ENCODE measurements around the gene FCAR.
"Not testable (repeated sequence)": the region's sequence is repeated elsewhere in the genome, so short reads cannot be mapped to it uniquely, and the experiment has no call there.

FCAR gene

DNA sequence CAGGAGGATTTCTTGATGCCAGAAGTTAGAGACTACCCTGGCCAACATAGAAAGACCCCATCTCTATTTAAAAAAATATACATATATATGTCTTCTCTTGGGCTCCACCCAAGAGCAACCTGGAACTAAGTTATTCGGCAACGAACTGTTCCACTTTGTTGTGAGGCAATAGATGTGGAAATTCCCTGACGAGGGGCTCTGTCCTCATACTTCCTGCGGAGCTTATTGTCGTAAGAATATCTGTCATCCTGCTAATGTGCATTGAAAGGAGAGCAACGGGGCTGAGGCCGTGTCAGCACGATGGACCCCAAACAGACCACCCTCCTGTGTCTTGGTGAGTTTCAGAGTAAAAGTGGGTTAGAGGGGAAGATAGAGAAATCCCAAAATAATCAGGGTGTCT lies at the start of gene FCAR:
Gene FCAR, plus strand, starts transcription at position 246 of the 400 bp plus-strand sequence. Its CDS starts 55 bp downstream, at position 301.
- DNase-seq (ENCODE audit: low read depth in 2 of 2) = no peak

DNA sequence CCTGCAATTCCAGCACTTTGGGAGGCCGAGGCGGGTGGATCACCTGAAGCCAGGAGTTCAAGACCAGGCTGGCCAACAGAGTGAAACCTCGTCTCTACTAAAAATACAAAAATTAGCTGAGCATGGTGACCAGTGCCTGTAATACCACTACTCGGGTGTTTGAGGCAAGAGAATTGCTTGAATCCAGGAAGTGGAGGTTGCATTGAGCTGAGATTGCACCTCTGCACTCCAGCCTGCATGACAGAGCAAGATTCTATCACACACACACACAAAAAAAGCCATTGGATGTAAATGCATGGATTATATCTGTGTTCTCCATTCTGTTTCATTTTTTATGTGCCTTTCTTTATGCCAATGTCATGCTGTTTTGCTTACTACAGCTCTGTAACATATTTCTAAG lies 49.6 kb upstream of the FCAR start:
- not testable (repeated sequence) for DNase-seq (ENCODE audit: low read depth in 2 of 2)

DNA sequence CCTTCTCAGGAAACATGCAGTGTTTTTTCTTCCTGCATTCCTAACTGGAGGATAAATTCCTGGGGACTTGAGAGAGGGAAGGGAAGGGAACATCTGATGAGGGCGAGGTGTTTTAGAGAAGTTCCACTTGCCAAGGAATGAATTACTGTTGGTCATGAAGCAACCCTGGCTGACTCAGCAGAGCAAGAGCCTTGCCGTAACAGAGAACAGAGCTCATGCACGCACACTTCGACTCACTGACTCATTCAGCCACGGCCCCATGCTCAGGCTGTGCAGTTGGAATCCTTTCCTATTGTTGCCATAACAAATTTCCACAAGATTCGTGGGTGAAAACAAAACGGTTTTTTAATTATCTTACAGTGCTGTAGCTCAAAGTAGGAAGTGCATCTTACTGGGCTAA lies 48.7 kb upstream of the FCAR start:
- not testable (repeated sequence) for DNase-seq (ENCODE audit: low read depth in 2 of 2)

DNA sequence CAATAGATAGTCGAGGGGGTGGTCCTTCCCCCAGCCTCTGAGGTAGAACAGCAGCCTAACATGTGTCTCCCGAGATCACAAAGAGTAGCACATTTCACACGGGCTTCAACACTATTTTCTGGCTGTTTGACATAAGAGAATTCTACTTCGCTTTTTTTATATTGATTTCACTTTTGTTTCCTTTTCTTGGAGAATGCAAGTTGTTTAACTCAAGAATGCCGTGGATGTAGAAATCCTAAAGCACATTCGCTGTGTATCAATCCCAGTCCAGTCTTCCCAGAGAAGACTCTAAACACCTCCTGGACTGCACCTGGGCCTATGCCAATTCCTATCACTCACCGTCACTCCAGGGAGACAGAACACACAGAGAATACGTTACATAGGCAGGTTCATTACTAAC lies 46.0 kb upstream of the FCAR start:
- DNase-seq (ENCODE audit: low read depth in 2 of 2) = not testable (repeated sequence)

DNA sequence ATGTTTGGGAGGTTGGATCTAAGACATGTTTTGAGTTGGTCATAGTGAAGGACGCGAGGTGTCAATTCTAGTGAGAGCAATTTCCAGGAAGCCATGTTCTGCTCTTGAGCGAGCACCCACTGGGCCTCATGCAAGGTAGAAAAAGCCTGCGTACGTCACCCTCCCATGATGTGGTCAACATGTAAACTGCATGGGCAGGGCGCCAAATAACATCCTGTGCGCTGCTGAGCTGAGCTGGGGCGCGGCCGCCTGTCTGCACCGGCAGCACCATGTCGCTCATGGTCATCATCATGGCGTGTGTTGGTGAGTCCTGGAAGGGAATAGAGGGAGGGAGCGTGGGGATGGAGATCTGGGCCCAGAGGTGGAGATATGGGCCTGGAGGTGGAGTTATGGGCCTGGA lies 41.5 kb upstream of the FCAR start, which contains the start of gene KIR2DS4:
Gene KIR2DS4, plus strand, starts transcription at position 181 of the 400 bp plus-strand sequence.
- not testable (repeated sequence) for DNase-seq (ENCODE audit: low read depth in 2 of 2)

DNA sequence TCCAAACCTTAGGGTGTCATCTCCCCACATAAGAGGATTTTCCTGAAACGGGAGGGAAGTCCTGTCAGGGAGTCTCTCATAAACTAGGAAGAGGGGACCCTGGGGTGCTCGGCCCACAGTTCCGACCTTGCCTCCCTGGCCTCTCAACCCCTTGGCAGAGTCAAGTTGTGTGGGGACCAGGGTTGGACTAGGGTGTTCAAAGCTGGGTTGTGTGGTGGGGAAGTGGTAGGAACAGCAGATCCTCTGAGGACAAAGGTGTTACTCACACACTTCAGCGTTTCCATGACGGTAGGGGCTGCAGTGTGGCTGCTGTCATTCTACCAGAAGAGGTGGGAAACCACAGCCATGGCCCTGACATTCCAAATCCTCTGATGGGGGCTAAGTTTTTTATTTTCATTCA lies 38.9 kb upstream of the FCAR start:
- peak in 1 of 2 donors; percentile 6 for DNase-seq (ENCODE audit: low read depth in 2 of 2)

GRCh38 chr19:54837522-54837921 lies 36.5 kb upstream of the FCAR start:
- DNase-seq (ENCODE audit: low read depth in 2 of 2) = not testable (repeated sequence)

DNA sequence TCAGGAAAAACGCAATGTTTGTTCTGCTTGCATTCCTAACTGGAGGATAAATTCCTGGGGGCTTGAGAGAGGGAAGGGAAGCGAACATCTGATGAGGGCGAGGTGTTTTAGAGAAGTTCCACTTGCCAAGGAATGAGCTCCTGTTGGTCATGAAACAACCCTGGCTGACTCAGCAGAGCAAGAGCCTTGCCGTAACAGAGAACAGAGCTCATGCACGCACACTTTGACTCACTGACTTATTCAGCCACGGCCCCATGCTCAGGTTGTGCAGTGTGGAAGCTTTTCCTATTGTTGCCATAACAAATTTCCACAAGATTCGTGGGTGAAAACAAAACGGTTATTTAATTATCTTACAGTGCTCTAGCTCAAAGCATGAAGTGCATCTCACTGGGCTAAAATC lies 30.9 kb upstream of the FCAR start:
- not testable (repeated sequence) for DNase-seq (ENCODE audit: low read depth in 2 of 2)

GRCh38 chr19:54850061-54850640 lies 23.9 kb upstream of the FCAR start, which contains the start of gene KIR3DL2:
TSS of gene KIR3DL2 (plus strand) at chr19:54850443. CDS start at chr19:54850476, 33 bp downstream.
- not testable (repeated sequence) for DNase-seq (ENCODE audit: low read depth in 2 of 2)

- no peak for DNase-seq (ENCODE audit: low read depth in 2 of 2)
These were observed 23.1 kb upstream of the FCAR start for GRCh38 chr19:54850930-54851329.

GRCh38 chr19:54851353-54851752 lies 22.7 kb upstream of the FCAR start:
- DNase-seq (ENCODE audit: low read depth in 2 of 2) = no peak

DNA sequence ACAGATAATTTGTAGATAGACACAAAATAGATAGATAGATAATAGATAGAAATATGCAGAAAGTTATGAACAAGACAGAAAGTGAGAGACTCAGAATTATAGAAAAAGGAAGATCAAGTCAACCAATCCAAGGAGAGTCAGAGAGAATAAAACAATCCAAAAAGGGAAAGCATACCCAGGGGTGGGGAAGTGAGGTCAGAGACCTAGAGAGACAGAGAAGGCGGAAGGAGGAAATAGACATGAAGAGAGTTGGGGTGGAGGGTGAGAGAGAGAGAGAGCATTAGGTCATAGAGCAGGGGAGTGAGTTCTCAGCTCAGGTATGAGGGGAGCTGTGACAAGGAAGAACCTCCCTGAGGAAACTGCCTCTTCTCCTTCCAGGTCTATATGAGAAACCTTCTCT lies 18.8 kb upstream of the FCAR start:
- DNase-seq (ENCODE audit: low read depth in 2 of 2) = not testable (repeated sequence)

DNA sequence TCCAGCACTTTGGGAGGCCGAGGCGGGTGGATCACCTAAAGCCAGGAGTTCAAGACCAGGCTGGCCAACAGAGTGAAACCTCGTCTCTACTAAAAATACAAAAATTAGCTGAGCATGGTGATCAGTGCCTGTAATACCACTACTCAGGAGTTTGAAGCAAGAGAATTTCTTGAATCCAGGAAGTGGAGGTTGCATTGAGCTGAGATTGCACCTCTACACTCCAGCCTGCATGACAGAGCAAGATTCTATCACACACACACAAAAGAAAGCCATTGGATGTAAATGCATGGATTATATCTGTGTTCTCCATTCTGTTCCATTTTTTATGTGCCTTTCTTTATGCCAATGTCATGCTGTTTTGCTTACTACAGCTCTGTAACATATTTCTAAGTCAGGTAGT lies 15.6 kb upstream of the FCAR start:
- not testable (repeated sequence) for DNase-seq (ENCODE audit: low read depth in 2 of 2)

DNA sequence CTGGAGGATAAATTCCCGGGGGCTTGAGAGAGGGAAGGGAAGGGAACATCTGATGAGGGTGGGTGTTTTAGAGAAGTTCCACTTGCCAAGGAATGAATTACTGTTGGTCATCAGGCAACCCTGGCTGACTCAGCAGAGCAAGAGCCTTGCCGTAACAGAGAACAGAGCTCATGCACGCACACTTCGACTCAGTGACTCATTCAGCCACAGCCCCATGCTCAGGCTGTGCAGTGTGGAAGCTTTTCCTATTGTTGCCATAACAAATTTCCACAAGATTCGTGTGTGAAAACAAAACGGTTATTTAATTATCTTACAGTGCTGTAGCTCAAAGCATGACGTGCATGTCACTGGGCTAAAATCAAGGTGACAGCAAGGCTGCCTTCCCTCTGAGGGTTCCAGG lies 14.6 kb upstream of the FCAR start:
- DNase-seq (ENCODE audit: low read depth in 2 of 2) = not testable (repeated sequence)

DNA sequence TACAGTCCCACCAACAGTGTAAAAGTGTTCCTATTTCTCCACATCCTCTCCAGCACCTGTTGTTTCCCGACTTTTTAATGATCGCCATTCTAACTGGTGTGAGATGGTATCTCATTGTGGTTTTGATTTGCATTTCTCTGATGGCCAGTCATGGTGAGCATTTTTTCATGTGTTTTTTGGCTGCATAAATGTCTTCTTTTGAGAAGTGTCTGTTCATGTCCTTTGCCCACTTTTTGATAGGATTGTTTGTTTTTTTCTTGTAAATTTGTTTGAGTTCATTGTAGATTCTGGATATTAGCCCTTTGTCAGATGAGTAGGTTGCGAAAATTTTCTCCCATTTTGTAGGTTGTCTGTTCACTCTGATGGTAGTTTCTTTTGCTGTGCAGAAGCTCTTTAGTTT lies 10.6 kb upstream of the FCAR start:
- DNase-seq (ENCODE audit: low read depth in 2 of 2) = not testable (repeated sequence)

DNA sequence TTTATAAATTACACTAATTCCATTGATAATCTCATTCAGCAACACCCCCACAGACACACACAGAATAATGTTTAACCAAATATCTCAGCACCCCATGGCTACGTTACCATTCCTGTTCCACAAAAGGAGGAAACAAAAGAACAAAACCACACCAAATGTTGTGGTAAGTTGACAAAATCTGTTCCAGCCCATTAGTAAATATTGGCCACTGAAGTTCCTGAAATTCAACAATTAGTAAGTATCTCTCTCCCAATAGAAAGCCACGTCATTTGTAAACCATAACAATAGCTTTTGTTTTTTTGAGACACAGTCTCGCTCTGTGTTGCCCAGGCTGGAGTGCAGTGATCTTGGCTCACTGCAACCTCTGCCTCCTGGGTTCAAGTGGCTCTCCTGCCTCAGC lies 2.3 kb upstream of the FCAR start:
- DNase-seq (ENCODE audit: low read depth in 2 of 2) = no peak

DNA sequence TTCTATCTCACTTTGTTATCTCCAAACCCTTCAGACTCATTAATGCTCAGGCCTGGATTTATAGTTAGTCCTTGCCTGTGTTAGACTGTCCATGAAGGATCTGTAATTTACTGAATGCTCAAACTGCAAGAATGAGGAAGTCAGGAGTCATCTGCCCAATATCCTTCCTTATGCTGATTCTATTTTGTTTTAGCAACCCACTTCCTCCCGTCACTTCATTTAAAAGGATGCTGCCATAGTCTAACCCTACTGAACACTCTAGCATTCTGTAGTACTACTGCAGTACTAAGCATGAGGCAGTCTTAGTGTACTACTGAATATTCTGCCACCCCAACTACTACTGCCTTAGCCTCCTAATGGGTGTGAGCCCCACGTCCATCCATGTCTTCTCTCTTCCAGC lies 1.5 kb downstream of the FCAR start:
- DNase-seq (ENCODE audit: low read depth in 2 of 2) = no peak

DNA sequence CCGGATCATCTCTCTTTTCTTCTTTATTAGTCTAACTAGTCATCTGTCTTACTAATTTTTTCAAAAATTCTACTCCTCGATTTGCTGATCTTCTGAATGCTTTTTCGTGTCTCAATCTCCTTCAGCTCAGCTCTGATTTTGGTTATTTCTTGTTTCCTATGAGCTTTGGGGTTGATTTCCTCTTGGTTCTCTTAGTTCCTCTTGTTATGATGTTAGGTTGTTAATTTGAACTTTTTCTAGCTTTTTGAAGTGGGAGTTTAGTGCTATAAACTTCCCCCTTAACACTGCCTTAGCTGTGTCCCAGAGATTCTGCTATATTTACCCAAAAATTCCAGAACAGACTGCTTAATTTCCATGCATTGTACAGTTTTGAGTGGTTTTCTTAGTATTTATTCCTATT lies 3.4 kb downstream of the FCAR start:
- DNase-seq (ENCODE audit: low read depth in 2 of 2) = no peak

- DNase-seq (ENCODE audit: low read depth in 2 of 2) = no peak
These were observed 7.8 kb downstream of the FCAR start for GRCh38 chr19:54881884-54882283.

GRCh38 chr19:54882758-54883157 lies 8.7 kb downstream of the FCAR start:
- DNase-seq (ENCODE audit: low read depth in 2 of 2) = no peak

- no peak for DNase-seq (ENCODE audit: low read depth in 2 of 2)
These were observed 9.2 kb downstream of the FCAR start for GRCh38 chr19:54883228-54883627.

GRCh38 chr19:54888239-54888638 lies 14.2 kb downstream of the FCAR start:
- DNase-seq (ENCODE audit: low read depth in 2 of 2) = no peak

DNA sequence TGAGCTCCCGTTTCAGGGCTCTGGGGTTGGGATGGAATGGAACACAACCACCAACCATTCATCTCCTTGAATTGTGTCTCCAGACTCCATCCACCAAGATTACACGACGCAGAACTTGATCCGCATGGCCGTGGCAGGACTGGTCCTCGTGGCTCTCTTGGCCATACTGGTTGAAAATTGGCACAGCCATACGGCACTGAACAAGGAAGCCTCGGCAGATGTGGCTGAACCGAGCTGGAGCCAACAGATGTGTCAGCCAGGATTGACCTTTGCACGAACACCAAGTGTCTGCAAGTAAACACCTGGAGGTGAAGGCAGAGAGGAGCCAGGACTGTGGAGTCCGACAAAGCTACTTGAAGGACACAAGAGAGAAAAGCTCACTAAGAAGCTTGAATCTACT lies 15.5 kb downstream of the FCAR start:
- no peak for DNase-seq (ENCODE audit: low read depth in 2 of 2)

DNA sequence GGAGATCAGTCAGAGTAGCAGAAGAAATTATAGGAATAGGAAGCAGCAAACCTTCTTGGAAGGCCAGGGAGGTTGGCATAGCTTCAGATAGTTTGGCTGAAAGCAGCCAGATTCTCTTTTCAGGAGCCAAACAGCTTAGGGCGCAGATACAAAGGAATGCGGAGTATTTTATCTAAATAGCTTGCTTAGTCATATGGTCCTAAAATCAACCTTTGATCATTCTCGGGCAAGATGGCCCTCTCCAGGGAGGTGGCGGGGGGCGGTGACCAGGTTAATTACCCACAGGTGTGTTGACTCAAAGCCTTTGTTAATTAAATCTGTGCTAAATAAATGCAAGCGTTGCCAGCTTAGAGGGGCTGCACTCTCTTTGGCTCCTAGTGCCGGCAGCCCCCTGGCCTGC lies 19.4 kb downstream of the FCAR start:
- no peak for DNase-seq (ENCODE audit: low read depth in 2 of 2)

All from stimulated activated CD8-positive, alpha-beta memory T cell treated with anti-CD3 and anti-CD28 coated beads, Interleukin-15, amount 100 ng/mL, for 48 hours (primary cell).